Measurements from ENCODE around the gene BATF3.

DNA sequence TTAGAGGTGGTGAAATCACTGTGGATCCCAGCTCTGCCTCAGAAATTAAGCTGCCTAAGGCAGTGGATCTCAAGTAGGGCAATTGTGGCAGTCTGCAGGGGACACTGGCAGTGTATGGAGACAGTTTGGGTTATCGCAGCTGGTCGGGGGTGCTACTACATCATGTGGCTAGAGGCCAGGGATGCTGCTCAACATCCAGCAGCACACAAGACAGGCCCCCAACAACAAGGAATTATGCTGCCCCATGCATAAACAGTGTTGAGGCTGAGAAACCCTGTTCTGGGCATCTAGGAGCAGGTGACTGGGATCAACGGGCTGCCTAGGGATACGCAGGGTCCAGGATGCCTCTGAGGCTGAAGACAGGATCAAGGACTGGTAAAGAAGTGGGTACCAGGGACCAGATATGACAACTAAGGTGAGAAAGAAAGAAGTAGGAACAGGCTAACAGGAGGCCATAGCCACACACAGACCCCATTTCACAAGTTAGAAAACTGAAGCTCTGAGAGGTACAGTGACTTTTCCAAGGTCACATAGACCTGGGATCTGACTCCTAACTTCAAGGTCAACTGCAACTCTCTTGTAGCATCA, 8.7 kb downstream of the BATF3 start:
- TF ChIP-seq, protein P1, sequence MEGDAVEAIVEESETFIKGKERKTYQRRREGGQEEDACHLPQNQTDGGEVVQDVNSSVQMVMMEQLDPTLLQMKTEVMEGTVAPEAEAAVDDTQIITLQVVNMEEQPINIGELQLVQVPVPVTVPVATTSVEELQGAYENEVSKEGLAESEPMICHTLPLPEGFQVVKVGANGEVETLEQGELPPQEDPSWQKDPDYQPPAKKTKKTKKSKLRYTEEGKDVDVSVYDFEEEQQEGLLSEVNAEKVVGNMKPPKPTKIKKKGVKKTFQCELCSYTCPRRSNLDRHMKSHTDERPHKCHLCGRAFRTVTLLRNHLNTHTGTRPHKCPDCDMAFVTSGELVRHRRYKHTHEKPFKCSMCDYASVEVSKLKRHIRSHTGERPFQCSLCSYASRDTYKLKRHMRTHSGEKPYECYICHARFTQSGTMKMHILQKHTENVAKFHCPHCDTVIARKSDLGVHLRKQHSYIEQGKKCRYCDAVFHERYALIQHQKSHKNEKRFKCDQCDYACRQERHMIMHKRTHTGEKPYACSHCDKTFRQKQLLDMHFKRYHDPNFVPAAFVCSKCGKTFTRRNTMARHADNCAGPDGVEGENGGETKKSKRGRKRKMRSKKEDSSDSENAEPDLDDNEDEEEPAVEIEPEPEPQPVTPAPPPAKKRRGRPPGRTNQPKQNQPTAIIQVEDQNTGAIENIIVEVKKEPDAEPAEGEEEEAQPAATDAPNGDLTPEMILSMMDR (conservative IDR thresholded peaks at IDR 0.05; ENCODE audit: low read depth, low read length), result no peak
- no peak for TF ChIP-seq FOS (IDR thresholded peaks at IDR 0.05; ENCODE audit: low read depth, low read length)
- no peak for TF ChIP-seq POLR2A (IDR thresholded peaks at IDR 0.05; ENCODE audit: low read depth, low read length)
- no peak for TF ChIP-seq USF2 (IDR thresholded peaks at IDR 0.05; ENCODE audit: low read depth, low read length)

Data from IMR-90 (cell line).